ENCODE measurements around the gene VPREB3.

The VPREB3 gene

DNA sequence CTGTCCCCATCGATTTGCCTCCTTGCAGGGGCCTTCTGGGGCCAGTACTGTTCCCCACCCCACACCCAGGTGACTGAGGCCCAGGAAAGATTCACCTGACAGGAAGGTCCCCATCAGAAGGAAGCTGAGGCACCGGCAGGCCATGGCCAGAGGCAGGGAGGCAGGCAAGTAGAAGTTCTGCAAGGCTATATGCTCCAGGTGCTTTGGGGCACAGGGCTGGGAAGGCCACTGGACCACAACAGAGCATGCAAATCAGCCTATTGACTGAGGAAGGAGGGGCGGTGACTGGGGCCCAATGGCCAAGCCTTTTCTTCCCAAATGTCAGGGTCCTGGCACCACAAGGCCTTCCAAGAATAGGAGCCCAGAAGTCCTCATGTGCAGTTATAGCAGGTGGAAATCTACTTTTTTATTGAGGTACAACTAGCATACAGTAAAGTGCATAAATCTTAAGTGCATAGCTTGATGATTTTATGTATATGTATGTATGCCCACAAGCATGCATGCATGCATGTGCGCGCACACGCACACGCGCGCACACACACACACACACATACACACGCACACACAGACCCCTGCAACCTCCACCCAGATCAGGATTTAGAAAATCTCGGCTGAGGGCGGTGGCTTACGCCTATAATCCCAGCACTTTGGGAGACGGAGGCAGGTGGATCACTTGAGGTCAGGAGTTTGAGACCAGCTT is at the start of gene VPREB3:
TSS of gene VPREB3 (minus strand) at position 206 of the 700 bp plus-strand sequence. CDS start at position 144, 62 bp downstream.
- DNase-seq = peak in 1 of 2 donors; percentile 6

DNA sequence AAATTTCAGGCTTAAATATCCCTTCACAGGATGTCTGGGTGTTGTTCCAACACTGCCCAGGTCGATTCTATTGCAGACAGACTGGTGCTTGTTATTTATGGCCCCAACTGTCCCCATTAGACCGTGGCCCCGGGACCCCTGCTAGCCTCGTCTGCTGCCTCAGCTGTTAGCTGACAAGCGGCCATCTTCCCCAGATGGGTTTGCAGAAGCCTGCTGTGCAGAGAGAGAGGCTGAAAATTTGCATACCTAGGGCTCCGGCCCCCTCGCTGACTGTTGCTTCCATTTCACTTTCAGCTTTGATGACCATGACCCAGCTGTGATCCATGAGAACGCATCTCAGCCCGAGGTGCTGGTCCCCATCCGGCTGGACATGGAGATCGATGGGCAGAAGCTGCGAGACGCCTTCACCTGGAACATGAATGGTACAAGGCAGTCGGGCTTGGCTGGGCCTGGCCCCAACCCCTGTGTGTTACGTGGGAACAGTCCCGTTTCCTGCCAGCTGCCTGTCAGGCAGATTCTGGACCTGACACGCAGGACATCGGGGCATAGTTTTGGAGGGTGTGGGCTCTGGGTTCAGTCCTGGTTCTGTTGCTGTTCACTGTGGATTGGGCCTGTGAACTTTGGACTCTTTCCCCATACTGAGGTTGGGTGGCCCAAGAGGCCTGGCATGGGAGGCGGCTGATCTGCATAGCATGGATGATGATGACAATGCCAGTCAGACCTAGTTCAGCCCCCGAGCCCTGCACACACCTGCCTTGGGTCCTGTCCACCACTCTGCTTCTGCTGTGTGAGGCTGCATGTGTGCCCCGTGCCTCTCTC is 49.0 kb upstream of the VPREB3 start:
- no peak for DNase-seq

DNA sequence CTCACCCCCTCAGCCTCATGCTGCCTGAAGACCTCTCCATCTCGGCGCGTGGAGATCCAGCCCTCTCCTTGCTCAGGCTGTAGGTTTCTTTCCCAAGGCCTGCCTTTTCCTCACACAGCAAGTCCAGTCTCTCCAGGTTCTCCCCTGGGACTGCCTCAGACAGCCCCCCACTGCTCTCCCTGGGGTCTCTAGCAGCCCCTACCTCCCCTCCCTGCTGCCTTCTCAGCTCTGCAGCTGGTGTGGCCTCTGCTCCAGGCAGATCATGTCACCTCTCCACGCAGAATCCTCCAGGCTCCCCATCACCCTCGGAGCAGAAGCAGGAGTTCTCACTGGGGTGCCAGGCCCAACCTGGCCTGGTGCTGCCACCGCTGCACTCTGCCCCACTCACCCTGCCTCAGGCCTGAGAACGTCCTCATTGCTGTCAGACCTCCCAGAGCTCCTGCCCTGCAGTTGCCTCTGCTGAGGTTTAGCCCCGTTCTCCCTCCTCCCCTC is 47.7 kb upstream of the VPREB3 start:
- no peak for DNase-seq

DNA sequence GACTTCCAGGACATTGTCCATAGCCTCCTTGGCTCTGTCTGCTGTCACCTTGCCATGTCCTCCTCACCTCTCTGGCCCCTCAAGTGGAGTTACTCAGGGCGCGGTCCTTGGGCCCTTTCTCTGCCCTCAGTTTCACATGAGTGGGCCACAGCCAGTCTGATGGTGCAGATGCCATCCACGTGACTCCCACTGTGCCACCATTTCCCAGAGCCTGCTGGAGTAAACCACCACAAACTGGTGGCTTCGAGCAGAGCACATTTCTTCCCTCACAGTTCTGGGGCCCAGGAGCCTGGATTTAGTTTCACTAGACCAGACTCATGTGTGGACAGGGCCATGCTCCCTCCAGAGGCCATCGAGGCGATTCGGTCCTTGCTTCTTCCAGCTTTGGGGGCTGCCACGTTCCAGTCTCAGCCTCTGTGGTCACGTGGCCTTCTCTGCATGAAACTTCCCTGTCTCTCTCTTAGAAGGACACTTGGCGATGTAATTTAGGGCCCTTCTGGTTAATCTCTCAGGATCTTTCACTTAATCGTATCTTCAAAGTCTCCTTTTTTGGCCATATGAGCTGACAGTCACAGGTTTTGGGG is 47.1 kb upstream of the VPREB3 start:
- no peak for DNase-seq

DNA sequence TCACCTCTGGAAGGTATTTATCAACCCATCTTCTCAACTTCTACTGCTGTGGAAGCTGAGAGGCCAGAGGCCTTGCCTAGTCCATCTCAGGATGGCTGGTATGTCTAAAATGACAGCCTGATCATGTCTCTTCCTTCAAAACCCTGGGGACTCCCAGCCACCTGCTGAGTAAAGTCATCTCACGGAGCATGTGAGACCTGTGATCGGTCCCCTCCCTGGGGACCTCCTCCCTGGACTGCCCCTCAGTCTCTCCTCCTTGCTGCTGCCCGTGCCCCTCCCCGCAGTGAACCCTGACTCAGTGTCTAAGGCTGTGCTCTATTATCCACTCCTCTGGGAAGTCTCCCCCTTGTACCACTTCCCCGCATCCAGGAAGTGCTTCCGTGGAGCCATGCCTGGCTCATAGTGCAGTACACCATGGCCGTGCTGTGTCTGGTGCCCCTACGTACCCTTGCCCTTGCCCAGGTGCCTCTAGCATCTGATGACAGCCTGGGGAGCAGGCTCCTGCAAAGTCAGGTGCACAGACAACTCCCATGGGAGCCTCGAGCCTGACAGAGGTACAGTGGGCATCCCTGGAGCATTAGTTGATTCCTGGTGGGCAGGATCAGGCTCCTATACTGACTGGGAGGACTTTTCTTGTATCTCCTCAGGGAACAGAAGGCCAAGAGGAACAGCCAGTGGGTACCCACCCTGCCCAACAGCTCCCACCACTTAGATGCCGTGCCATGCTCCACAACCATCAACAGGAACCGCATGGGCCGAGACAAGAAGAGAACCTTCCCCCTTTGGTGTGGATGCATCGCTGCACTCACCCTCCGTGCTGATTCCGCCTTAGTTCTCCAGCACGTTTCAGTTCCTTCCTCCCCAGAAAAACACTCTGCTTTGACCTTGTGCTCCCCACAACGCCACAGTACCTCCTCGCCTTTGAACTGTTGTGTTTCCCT is 46.3 kb upstream of the VPREB3 start:
- peak in 1 of 2 donors; percentile 49 for DNase-seq

DNA sequence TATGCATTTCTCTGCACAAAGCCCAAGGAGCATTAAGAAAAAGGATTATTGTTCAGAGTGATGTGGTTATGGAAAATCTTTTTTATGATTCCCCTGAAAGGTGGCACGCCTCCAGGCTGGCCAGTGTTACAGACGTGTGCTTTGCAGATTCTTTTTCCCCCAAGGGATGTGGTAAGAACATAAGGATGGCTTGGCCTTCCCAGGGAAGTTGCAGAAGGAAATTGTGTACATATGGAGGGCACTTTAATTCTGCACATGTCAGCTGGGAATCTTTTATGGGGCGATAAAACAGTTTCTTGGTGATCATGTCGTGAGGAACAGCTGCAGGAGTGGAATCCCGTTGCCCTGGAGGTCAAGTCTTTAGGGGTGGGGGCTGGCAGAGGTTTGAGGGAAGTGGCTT is 42.2 kb upstream of the VPREB3 start:
- DNase-seq = no peak

DNA sequence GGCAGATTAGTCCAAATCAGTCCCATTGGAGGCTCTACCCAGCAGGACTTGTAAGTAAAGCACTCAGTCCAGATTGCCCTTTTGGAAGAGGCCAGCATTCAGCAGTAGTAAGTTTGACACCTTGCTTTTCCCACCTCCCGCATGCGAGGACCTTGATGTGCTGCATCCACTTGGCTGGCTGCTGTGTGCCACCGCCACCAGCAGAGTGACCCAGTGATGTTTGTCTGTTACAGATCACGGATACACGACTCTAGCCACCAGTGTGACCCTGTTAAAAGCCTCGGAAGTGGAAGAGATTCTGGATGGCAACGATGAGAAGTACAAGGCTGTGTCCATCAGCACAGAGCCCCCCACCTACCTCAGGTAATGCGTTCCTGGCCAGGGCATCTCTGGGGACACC is 39.1 kb upstream of the VPREB3 start:
- no peak for DNase-seq

DNA sequence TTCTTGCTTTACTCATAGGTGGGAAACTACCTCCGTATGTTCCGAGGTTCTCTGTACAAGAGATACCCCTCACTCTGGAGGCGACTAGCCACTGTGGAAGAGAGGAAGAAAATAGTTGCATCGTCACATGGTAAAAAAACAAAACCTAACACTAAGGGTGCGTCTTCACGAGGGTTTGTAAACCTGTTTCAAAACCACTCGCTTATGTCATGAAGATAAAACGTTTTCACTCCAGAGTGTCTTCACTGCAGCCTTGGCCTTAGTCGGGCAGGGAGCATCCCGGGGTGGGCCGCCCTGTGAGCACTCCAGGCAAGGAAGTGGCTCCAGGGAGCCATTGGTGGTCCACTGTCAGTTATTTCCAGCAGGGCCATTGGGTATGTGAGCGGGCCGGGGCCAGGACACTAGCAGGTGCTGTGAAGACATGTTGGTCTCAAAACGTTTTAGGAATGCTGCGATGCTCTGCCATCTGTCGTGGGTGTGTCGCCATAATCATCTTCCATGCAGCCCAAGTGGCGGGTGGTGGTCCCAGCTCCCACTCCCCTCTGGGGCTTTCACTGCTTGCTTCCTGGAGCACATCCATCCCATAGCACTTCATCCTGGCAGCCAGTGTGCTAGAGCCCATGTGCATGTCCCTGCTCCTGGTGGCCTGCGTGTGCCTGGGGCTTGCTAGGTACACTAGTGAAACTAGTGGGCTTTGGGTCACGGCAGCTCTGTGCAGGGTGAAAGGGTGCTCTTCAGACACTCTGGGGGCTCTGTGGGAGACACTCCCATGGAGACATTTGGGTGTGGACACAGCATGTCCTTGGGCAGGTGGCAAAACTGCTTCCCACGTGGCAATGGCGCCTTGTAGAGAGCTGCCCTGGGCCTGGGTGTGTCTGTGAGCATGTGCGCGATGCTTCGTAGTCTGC is 37.8 kb upstream of the VPREB3 start:
- DNase-seq = no peak

- DNase-seq = no peak
Observed at GRCh38 chr22:23790819-23791737, 36.9 kb upstream of the VPREB3 start.

DNA sequence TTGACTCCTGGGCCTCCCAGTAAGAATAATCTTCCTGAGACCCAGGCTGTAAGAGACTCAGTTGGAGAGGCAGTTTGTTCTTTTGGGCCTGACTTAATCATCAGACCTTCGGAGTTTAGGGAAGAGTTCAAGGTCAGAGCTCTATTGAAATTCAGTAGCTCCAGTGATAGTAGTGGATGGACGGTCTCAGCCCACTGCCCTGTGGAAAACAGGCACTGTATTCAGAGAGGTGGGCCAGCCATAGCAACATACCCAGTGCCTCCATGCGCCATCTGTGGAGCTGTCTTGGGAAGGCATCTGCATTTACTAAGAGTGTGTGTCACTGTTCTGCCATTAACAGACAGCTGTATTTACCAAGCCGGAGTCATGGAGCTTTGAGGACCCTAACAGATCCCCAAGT is 35.4 kb upstream of the VPREB3 start:
- DNase-seq = no peak

DNA sequence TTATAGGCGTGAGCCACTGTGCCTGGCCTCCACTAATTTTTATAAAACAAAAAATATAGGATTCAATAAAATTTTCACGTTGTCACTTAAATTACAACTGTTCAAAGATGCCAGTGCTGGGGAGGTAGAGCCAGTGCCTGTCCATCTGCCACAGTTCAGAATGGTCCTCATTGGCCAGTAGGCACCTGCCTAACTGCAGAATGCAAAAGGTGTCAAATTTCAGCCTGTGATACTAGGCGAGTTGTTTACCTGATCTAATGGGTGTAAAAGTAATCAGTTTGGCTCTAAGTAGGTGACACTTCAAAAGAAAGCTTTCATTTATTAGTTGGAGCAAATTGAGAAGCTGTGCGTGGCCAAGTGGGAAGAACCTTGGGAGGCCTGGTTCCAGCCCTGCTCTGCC is 34.9 kb upstream of the VPREB3 start:
- DNase-seq = no peak

DNA sequence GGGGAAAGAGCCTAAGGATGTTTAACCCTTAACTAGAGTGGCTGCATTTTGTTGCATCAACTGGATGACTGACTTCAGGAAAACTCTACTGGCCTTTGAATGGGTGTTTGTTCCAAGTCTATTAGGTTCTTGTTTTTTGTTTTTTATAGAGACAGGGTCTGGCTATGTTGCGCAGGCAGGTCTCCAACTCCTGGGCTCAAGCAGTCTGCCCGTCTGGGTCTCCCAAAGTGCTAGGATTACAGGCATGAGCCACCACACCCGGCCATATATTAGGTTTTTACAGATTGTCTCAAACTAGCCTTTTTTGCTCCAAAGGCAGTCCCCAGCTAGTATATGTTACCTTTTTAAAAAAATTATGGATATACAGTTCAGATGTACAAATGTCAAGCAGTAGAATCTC is 33.7 kb upstream of the VPREB3 start:
- DNase-seq = no peak

- DNase-seq = peak in 1 of 2 donors; percentile 7
Observed at GRCh38 chr22:23787600-23787896, 33.3 kb upstream of the VPREB3 start.

- peak; percentile 89 to 94 for DNase-seq
Observed at GRCh38 chr22:23786752-23787599, 32.8 kb upstream of the VPREB3 start, which contains the start of gene SMARCB1. TSS of gene SMARCB1 (plus strand) at chr22:23786966. CDS start at chr22:23787170, 204 bp downstream.

DNA sequence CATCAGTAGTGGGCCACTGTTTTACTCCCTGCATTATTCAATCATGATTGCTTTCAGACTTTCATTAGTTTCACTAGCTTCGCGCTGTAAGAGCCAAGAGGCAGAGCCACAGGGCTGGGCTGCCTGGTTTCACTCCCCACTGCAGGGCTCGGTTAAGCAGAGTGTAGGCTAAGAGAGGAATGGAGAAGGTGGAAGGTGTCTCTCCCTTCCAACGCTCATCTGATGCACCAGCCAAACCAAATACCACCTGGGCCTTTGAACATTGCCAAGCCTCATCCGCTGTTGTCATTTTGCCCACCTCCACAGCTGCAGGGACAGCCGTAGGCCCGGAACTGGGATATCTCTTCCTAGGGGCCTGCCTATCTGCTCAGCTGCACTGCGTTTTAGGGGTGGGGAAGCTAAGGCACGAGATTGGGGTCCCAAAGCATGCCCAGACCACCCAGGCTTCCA is 32.1 kb upstream of the VPREB3 start:
- no peak for DNase-seq

DNA sequence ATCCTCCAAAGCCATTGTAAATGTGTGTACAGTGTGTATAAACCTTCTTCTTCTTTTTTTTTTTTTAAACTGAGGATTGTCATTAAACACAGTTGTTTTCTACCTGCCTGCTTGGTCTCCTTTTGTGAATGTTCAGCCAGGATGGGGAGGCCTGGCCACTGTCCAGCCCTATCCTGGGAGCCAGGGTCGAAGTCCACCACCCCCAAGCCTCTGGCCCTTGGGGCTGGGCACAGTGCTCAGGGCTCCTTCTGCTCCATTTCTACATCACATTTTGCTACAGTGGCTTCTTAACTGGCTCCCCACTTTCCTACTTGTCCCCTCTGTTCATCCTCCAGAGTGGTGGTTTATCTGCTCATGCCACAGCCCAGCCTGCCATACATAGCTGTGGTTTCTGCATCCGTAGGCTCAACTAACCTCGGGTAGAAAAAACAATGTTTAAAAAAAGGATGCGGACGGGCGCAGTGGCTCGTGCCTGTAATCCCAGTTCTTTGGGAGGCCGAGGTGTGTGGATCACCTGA is 30.0 kb upstream of the VPREB3 start:
- DNase-seq = no peak

GRCh38 chr22:23783265-23784150 is 29.3 kb upstream of the VPREB3 start:
- no peak for DNase-seq

GRCh38 chr22:23782703-23783102 is 28.5 kb upstream of the VPREB3 start:
- no peak for DNase-seq
